ENCODE data around the gene GRB2.

- TF ChIP-seq EZH2phosphoT487 (IDR thresholded peaks at IDR 0.05; ENCODE audit: low read depth, severe bottlenecking, unreplicated experiment) (no peak), CTCF (IDR thresholded peaks at IDR 0.05; ENCODE audit: poor library complexity) (no peak)
Measured at GRCh38 chr17:75353176-75353575, 52.3 kb downstream of the GRB2 start.
